SJCRH30 (cell line): Measurements from ENCODE around the gene NRP1. TPM values are rescaled to one million over a fixed set of nuclear protein-coding genes. Genes with fewer than 3 reads are reported as not detected.

Experiments used
- DNase-seq, 2 experiments: peaks; one replicate each; pipeline ENCODE4 v3.0.0-alpha.2; 2015 to 2020
- H3K27ac ChIP-seq: fragments of 250-450 bp; sonication (Bioruptor Pico); 2 replicates; pipeline ENCODE4 v1.5.1; 2020; ENCODE audit warnings: mild to moderate bottlenecking, moderate library complexity
- H3K27me3 ChIP-seq: fragments of 250-450 bp; sonication (Bioruptor Pico); 2 replicates; pipeline ENCODE4 v1.5.1; 2020; ENCODE audit warnings: mild to moderate bottlenecking, moderate library complexity
- H3K36me3 ChIP-seq: fragments of 250-450 bp; sonication (Bioruptor Pico); 2 replicates; pipeline ENCODE4 v1.5.1; 2020; ENCODE audit warnings: mild to moderate bottlenecking, moderate library complexity
- H3K4me1 ChIP-seq: fragments of 250-450 bp; sonication (Bioruptor Pico); 2 replicates; pipeline ENCODE4 v1.5.1; 2020; ENCODE audit warnings: mild to moderate bottlenecking, moderate library complexity
- H3K4me3 ChIP-seq: fragments of 250-450 bp; sonication (Bioruptor Pico); 2 replicates; pipeline ENCODE4 v1.5.1; 2020; ENCODE audit warnings: mild to moderate bottlenecking, moderate library complexity
- H3K9me3 ChIP-seq: fragments of 250-450 bp; sonication (Bioruptor Pico); replicated peaks from 2 replicates; pipeline ENCODE4 v1.5.1; 2020; ENCODE audit warnings: mild to moderate bottlenecking, moderate library complexity
- total RNA-seq: library from RNA; depleted of rRNA; stranded (reverse); fragments of >200 nt; shearing (Covaris generic); gene quantifications from 2 replicates; pipeline ENCODE4 v1.2.3, GENCODE V29; 2014

Gene NRP1
- total RNA-seq, 1 experiment from 2014 or later: 21.2 TPM

- 0 out of 2 replicates have a peak, but pooled peaks cover 2% of the 10 kb centered on the region for H3K9me3 ChIP-seq
- no peaks in the 10 kb centered on the region for H3K36me3 ChIP-seq
- peaks cover 14% of the 10 kb centered on the region for H3K4me1 ChIP-seq
- H3K27ac ChIP-seq: no peak overlapping the region
- no peak overlapping the region for H3K4me3 ChIP-seq
- DNase-seq: no peak
- no peaks in the 10 kb centered on the region for H3K27me3 ChIP-seq
These were observed 90.0 kb downstream of the NRP1 start for GRCh38 chr10:33244354-33244967.

- Histone ChIP-seq H3K4me3 (no peak overlapping the region), H3K27ac (no peak overlapping the region), H3K36me3 (no peaks in the 10 kb centered on the region), H3K4me1 (peaks cover 9% of the 10 kb centered on the region), H3K27me3 (no peaks in the 10 kb centered on the region), H3K9me3 (no peaks in the 10 kb centered on the region)
- DNase-seq: no peak
These were observed 90.8 kb downstream of the NRP1 start for GRCh38 chr10:33243703-33244102.

GRCh38 chr10:33242931-33243330 lies 91.5 kb downstream of the NRP1 start:
- no peak overlapping the region for H3K27ac ChIP-seq
- H3K36me3 ChIP-seq: no peaks in the 10 kb centered on the region
- H3K9me3 ChIP-seq: no peaks in the 10 kb centered on the region
- H3K4me1 ChIP-seq: peaks cover 11% of the 10 kb centered on the region
- H3K4me3 ChIP-seq: no peak overlapping the region
- H3K27me3 ChIP-seq: no peaks in the 10 kb centered on the region
- no peak for DNase-seq

GRCh38 chr10:33241351-33241750 lies 93.1 kb downstream of the NRP1 start:
- no peak for DNase-seq

GRCh38 chr10:33240931-33241330 lies 93.5 kb downstream of the NRP1 start:
- no peak overlapping the region for H3K27ac ChIP-seq
- no peaks in the 10 kb centered on the region for H3K9me3 ChIP-seq
- H3K4me1 ChIP-seq: peaks cover 19% of the 10 kb centered on the region
- no peak for DNase-seq
- no peak overlapping the region for H3K4me3 ChIP-seq
- no peaks in the 10 kb centered on the region for H3K36me3 ChIP-seq
- no peaks in the 10 kb centered on the region for H3K27me3 ChIP-seq

More at GRCh38 chr10:33241351-33241750, 93.1 kb downstream of the NRP1 start:
- H3K4me3 ChIP-seq: no peak overlapping the region
- no peak overlapping the region for H3K27ac ChIP-seq
- H3K36me3 ChIP-seq: no peaks in the 10 kb centered on the region
- H3K4me1 ChIP-seq: peaks cover 19% of the 10 kb centered on the region
- no peaks in the 10 kb centered on the region for H3K9me3 ChIP-seq
- no peaks in the 10 kb centered on the region for H3K27me3 ChIP-seq

GRCh38 chr10:33240258-33240657 lies 94.2 kb downstream of the NRP1 start:
- Histone ChIP-seq H3K4me3 (no peak overlapping the region), H3K36me3 (no peaks in the 10 kb centered on the region), H3K27me3 (no peaks in the 10 kb centered on the region), H3K27ac (no peak overlapping the region), H3K9me3 (no peaks in the 10 kb centered on the region), H3K4me1 (peaks cover 19% of the 10 kb centered on the region)
- no peak for DNase-seq

- DNase-seq: no peak
- Histone ChIP-seq H3K27me3 (no peaks in the 10 kb centered on the region), H3K27ac (no peak overlapping the region), H3K36me3 (no peaks in the 10 kb centered on the region), H3K4me3 (no peak overlapping the region), H3K9me3 (no peaks in the 10 kb centered on the region), H3K4me1 (peaks cover 19% of the 10 kb centered on the region)
These were observed 95.2 kb downstream of the NRP1 start for GRCh38 chr10:33239257-33239656.

GRCh38 chr10:33238643-33239042 lies 95.8 kb downstream of the NRP1 start:
- DNase-seq: no peak
- no peaks in the 10 kb centered on the region for H3K36me3 ChIP-seq
- H3K27ac ChIP-seq: peak overlapping the region; percentile 49
- no peak overlapping the region for H3K4me3 ChIP-seq
- peaks cover 19% of the 10 kb centered on the region for H3K4me1 ChIP-seq
- H3K9me3 ChIP-seq: no peaks in the 10 kb centered on the region
- no peaks in the 10 kb centered on the region for H3K27me3 ChIP-seq

- Histone ChIP-seq H3K4me1 (peaks cover 19% of the 10 kb centered on the region), H3K27me3 (no peaks in the 10 kb centered on the region), H3K27ac (peak overlapping the region; percentile 49), H3K4me3 (no peak overlapping the region), H3K9me3 (no peaks in the 10 kb centered on the region), H3K36me3 (no peaks in the 10 kb centered on the region)
- peak; percentile 61 to 66 for DNase-seq
These were observed 96.5 kb downstream of the NRP1 start for GRCh38 chr10:33237736-33238624.

- Histone ChIP-seq H3K27me3 (no peaks in the 10 kb centered on the region), H3K9me3 (no peaks in the 10 kb centered on the region), H3K4me1 (peaks cover 19% of the 10 kb centered on the region), H3K36me3 (no peaks in the 10 kb centered on the region), H3K4me3 (no peak overlapping the region), H3K27ac (no peak overlapping the region)
- no peak for DNase-seq
These were observed 97.6 kb downstream of the NRP1 start for GRCh38 chr10:33236916-33237315.

GRCh38 chr10:33235951-33236350 lies 98.5 kb downstream of the NRP1 start:
- no peaks in the 10 kb centered on the region for H3K27me3 ChIP-seq
- no peak overlapping the region for H3K27ac ChIP-seq
- no peak overlapping the region for H3K4me3 ChIP-seq
- H3K4me1 ChIP-seq: peaks cover 19% of the 10 kb centered on the region
- no peaks in the 10 kb centered on the region for H3K36me3 ChIP-seq
- H3K9me3 ChIP-seq: no peaks in the 10 kb centered on the region
- DNase-seq: no peak

GRCh38 chr10:33235251-33235884 lies 99.1 kb downstream of the NRP1 start:
- H3K27me3 ChIP-seq: no peaks in the 10 kb centered on the region
- H3K36me3 ChIP-seq: no peaks in the 10 kb centered on the region
- no peak overlapping the region for H3K27ac ChIP-seq
- peaks cover 15% of the 10 kb centered on the region for H3K4me1 ChIP-seq
- no peak for DNase-seq
- H3K9me3 ChIP-seq: no peaks in the 10 kb centered on the region
- H3K4me3 ChIP-seq: no peak overlapping the region

- DNase-seq: no peak
- Histone ChIP-seq H3K4me3 (no peak overlapping the region), H3K27me3 (no peaks in the 10 kb centered on the region), H3K4me1 (peaks cover 15% of the 10 kb centered on the region), H3K27ac (no peak overlapping the region), H3K9me3 (no peaks in the 10 kb centered on the region), H3K36me3 (no peaks in the 10 kb centered on the region)
These were observed 99.6 kb downstream of the NRP1 start for GRCh38 chr10:33234831-33235237.

- H3K4me1 ChIP-seq: peaks cover 21% of the 10 kb centered on the region
- H3K9me3 ChIP-seq: no peaks in the 10 kb centered on the region
- no peaks in the 10 kb centered on the region for H3K36me3 ChIP-seq
- no peak overlapping the region for H3K4me3 ChIP-seq
- no peak overlapping the region for H3K27ac ChIP-seq
- no peak for DNase-seq
- H3K27me3 ChIP-seq: no peaks in the 10 kb centered on the region
These were observed 100.8 kb downstream of the NRP1 start for GRCh38 chr10:33233635-33234034.

- peaks cover 17% of the 10 kb centered on the region for H3K4me1 ChIP-seq
- no peaks in the 10 kb centered on the region for H3K36me3 ChIP-seq
- H3K4me3 ChIP-seq: no peak overlapping the region
These were observed 101.2 kb downstream of the NRP1 start for GRCh38 chr10:33233221-33233620.

More at GRCh38 chr10:33233221-33233620, 101.2 kb downstream of the NRP1 start:
- Histone ChIP-seq H3K27ac (no peak overlapping the region), H3K9me3 (no peaks in the 10 kb centered on the region), H3K27me3 (no peaks in the 10 kb centered on the region)
- DNase-seq: no peak
